ENCODE data around the gene ORAI3. TPM values are rescaled to one million over a fixed set of nuclear protein-coding genes. Genes with fewer than 3 reads are reported as not detected.

The ORAI3 gene
- total and polyA plus RNA-seq, 2 of the 13 experiments (the other 11 are each of a cell fraction or from before 2014, with no cell fraction given): 11.4 to 32.0 TPM

DNA sequence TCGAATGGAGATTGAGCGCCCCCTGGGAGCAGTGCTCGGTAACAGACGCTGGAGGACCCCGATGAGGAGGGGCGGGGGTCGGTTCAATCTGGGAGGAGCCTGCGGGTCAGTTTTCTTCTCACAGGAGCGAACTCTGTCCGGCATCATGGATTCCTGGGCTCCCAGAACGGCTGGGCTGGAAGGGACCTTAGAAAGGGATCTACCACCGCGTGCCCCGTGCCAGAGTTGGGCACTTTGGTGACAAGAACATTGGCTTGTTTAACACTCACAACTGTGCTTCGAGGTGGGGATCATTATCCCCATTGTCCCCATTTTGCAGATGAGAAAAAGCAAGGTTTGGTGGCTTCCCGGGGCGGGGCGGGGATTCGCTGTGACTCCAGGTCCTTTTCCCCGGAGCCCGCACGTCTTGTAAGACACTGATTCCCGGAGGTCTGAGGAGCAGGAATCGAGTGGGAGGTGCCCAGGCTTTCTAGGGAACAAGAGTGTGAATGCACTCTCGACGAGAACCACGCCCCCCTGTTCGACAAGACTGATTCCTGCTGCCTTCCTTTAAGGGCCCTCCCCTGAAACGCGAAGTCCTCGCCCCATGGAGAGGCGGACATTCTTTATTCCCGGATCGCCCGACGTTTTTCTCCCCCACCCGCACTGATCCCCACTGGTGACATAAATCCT, 27.0 kb upstream of the ORAI3 start (continued):
- TF ChIP-seq, protein P1, sequence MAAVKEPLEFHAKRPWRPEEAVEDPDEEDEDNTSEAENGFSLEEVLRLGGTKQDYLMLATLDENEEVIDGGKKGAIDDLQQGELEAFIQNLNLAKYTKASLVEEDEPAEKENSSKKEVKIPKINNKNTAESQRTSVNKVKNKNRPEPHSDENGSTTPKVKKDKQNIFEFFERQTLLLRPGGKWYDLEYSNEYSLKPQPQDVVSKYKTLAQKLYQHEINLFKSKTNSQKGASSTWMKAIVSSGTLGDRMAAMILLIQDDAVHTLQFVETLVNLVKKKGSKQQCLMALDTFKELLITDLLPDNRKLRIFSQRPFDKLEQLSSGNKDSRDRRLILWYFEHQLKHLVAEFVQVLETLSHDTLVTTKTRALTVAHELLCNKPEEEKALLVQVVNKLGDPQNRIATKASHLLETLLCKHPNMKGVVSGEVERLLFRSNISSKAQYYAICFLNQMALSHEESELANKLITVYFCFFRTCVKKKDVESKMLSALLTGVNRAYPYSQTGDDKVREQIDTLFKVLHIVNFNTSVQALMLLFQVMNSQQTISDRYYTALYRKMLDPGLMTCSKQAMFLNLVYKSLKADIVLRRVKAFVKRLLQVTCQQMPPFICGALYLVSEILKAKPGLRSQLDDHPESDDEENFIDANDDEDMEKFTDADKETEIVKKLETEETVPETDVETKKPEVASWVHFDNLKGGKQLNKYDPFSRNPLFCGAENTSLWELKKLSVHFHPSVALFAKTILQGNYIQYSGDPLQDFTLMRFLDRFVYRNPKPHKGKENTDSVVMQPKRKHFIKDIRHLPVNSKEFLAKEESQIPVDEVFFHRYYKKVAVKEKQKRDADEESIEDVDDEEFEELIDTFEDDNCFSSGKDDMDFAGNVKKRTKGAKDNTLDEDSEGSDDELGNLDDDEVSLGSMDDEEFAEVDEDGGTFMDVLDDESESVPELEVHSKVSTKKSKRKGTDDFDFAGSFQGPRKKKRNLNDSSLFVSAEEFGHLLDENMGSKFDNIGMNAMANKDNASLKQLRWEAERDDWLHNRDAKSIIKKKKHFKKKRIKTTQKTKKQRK (IDR thresholded peaks at IDR 0.05; ENCODE audit: low read length): no peak
- TF ChIP-seq ZNF24 (IDR thresholded peaks at IDR 0.05) (no peak), ZNF207 (IDR thresholded peaks at IDR 0.05; ENCODE audit: borderline replicate concordance) (no peak), ATF7-NPFF (CRISPR knock-in tag; IDR thresholded peaks at IDR 0.05; ENCODE audit: low read depth) (no peak), BRCA1 (CRISPR knock-in tag; IDR thresholded peaks at IDR 0.05) (no peak), ZSCAN9 (CRISPR knock-in tag; IDR thresholded peaks at IDR 0.05; ENCODE audit: borderline replicate concordance) (peak; percentile 39; the same call in 1 of the 2 replicates), HOXA3 (CRISPR knock-in tag; IDR thresholded peaks at IDR 0.05) (peak; percentile 66), NCOA2 (CRISPR knock-in tag; IDR thresholded peaks at IDR 0.05) (no peak), ZBTB7A (CRISPR knock-in tag; IDR thresholded peaks at IDR 0.05) (peak; percentile 96), ZNF749 (CRISPR knock-in tag; IDR thresholded peaks at IDR 0.05; ENCODE audit: borderline replicate concordance) (no peak), SIN3A (IDR thresholded peaks at IDR 0.05; ENCODE audit: borderline replicate concordance, low read depth, low read length) (no peak; the same call in 1 of the 2 replicates), ZNF816 (CRISPR knock-in tag; IDR thresholded peaks at IDR 0.05; ENCODE audit: borderline replicate concordance) (no peak), POLR2AphosphoS2 (IDR thresholded peaks at IDR 0.05; ENCODE audit: low read depth, low read length) (no peak), NFATC3 (CRISPR knock-in tag; IDR thresholded peaks at IDR 0.05) (peak; percentile 61; the same call in 1 of the 2 replicates), SP1 (IDR thresholded peaks at IDR 0.05) (no peak), SP1 (CRISPR knock-in tag; IDR thresholded peaks at IDR 0.05) (peak; percentile 50; the same call in 1 of the 2 replicates), TRIM24 (CRISPR knock-in tag; IDR thresholded peaks at IDR 0.05) (no peak), ZNF343 (CRISPR knock-in tag; IDR thresholded peaks at IDR 0.05) (peak; percentile 52), ZNF138 (CRISPR knock-in tag; IDR thresholded peaks at IDR 0.05; ENCODE audit: low read depth) (peak; percentile 59), ZNF580 (CRISPR knock-in tag; IDR thresholded peaks at IDR 0.05; ENCODE audit: borderline replicate concordance, low read depth) (peak; percentile 55; the same call in 1 of the 2 replicates)
- TF ChIP-seq, protein P2, sequence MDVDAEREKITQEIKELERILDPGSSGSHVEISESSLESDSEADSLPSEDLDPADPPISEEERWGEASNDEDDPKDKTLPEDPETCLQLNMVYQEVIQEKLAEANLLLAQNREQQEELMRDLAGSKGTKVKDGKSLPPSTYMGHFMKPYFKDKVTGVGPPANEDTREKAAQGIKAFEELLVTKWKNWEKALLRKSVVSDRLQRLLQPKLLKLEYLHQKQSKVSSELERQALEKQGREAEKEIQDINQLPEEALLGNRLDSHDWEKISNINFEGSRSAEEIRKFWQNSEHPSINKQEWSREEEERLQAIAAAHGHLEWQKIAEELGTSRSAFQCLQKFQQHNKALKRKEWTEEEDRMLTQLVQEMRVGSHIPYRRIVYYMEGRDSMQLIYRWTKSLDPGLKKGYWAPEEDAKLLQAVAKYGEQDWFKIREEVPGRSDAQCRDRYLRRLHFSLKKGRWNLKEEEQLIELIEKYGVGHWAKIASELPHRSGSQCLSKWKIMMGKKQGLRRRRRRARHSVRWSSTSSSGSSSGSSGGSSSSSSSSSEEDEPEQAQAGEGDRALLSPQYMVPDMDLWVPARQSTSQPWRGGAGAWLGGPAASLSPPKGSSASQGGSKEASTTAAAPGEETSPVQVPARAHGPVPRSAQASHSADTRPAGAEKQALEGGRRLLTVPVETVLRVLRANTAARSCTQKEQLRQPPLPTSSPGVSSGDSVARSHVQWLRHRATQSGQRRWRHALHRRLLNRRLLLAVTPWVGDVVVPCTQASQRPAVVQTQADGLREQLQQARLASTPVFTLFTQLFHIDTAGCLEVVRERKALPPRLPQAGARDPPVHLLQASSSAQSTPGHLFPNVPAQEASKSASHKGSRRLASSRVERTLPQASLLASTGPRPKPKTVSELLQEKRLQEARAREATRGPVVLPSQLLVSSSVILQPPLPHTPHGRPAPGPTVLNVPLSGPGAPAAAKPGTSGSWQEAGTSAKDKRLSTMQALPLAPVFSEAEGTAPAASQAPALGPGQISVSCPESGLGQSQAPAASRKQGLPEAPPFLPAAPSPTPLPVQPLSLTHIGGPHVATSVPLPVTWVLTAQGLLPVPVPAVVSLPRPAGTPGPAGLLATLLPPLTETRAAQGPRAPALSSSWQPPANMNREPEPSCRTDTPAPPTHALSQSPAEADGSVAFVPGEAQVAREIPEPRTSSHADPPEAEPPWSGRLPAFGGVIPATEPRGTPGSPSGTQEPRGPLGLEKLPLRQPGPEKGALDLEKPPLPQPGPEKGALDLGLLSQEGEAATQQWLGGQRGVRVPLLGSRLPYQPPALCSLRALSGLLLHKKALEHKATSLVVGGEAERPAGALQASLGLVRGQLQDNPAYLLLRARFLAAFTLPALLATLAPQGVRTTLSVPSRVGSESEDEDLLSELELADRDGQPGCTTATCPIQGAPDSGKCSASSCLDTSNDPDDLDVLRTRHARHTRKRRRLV (CRISPR knock-in tag; IDR thresholded peaks at IDR 0.05): no peak; the same call in none of the 2 replicates
